GM19023 (cell line): ENCODE results near the gene TES.
"Not testable (repeated sequence)": the region's sequence is repeated elsewhere in the genome, so short reads cannot be mapped to it uniquely, and the experiment has no call there.

Experiments
- ATAC-seq: cut with Tn5 transposase; IDR thresholded peaks from one replicate; pipeline ENCODE4 v1.9.1; 2021; ENCODE audit warnings: mild to moderate bottlenecking, moderate library complexity; ENCODE audit not compliant: unreplicated experiment

TES gene

DNA sequence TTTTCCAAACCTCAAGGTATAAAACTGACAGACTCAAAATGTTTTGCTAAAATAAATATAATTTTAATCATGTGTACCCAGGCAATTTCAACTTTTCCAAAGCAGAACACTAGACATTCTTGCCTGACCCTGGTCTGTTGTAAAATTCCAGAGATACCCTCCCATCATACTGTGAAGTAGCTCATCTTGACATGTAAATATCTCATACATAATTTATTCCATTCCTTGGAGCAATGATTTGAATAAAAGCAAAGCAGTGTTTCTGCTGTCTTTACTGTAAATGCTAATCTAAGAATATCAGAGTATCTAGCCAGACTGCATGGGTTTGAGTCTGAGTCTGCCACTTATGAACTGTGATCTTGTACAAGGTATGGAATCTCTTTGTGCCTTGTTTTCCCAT, 68.9 kb downstream of the TES start:
- ATAC-seq: no peak

DNA sequence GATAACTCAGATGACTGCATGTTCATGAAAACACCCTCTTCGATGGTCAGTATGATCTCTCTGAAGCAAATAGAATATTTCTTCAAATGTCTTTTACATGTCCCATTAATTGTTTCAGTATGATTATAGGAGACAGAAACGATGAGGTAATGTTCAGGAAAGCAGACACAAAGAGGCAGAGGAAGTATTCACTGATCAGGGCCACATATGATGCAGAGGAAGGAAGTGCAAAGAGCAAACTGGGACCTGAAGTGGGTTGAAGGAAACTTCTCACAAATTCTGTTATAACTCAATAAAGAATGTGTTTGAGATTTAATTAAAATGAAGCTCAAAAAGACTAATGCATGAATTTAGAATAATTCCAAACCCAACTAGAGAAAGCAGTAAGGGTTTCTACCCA, 70.5 kb downstream of the TES start:
- ATAC-seq: no peak

DNA sequence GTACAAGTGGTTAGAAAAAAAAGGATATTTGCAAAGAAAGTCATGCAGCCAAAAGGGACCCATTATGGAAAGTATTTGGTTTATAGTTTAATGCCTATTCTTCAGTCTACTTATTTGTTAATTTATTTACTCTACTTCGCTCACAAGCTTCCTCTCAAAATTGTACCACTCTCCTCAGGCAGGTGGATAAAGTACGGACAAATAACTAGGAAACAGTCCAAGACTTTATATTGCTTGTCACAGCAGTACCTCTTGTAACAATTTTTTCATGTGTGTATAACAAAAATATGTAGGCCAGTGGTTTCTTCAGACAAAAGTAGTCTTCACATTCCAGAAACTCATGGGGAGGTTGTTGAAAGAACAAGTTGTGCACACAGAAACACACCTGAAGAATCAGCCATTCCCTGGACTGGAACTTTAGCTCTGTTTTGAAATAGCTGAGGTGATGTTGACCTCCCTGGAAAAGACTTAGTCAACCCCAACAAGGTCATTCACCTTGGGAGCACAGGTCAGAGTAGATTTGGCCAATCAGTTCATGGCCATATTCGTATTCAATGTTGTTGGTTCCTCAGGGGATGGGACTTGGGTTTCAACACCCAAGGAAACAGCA, 73.4 kb downstream of the TES start:
- no peak for ATAC-seq

DNA sequence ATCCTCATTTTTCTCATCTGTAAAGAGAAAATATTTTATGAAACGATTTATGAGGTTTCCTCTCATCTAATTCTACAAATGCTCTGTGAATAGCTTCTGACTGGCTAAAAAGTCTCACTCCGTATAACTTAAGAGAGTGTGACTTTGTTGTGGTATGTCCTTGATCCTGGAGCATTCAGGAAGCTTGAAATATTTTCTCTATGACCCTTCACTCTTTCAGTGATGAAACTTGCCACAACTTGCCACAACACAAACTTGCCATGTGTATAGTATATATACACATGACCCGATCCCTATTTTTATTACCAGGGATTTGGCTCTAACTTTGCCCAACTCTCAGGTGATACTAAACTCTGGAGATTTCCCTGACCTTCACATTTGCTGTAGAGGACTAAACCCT, 74.1 kb downstream of the TES start:
- ATAC-seq: no peak

DNA sequence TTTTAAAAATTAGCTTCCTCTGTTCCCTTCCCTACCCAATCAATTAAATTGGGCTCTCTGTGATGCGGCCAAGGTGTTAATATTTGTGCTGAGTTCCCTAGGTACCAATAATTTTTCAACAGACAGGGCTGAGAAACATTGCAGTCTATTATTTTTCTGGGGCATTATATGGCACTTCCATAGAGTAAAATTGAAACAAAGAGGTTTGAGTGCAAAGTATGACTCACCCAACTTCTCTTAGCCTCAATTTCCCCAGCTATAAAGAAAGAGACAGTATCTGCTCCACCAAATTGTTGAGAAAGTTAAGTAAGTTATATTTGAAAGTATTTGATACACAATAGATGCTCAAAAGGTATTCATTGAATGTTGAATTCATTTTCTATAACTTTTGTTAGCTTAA, 74.9 kb downstream of the TES start:
- no peak for ATAC-seq

DNA sequence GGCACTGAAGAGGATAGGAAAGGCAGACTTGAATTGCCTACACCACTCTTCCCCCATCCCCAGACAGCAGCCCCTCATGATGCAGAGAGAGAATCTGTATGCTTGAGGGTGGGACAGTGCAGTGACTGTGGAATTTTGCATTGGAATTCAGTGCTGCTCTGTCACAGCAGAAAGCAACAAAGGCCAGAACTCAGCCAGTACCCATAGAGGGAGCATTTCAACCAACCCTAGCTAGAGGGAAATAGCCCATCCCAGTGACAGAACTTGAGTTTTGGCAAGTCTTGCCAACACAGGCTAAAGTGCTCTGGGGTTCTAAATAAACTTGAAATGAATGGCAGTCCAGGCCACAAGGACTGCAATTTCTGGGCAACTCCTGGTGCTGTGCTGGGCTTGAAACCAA, 80.4 kb downstream of the TES start:
- no peak for ATAC-seq

DNA sequence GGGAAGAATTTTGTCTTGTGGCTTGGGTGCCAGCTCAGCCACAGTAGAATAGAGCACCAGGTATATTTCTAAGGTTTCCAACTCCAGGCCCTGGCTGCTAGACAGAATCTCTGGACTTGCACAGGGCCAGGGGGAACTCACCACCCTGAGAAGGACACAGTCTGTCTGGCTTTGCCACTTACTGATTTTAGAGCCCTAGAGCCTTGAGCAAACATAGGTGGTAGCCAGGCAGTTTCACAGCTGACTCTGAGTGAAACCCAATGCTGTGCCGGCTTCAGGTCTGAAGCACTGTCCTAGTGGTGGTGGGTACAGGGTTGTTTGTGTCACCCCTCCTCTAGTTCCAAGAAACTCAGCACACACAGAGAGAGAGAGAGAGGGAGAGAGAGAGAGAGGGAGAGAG, 81.6 kb downstream of the TES start:
- ATAC-seq: no peak

DNA sequence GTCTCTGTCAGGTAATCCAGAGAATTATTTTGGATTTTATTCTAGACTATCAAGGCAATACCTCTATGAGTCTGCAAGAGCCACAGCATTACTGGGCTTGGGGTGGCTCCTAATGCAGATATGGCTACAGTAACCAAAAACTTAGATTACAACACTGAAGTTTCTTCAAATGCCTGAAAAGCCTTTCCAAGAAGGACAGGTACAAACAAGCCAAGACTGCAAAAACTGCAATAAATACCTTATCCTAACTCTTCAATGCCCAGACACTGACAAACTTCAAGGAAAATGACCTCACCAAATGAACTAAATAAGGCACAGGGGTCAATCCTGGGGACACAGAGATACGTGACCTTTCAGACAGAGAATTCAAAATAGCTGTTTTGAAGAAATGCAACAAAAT, 82.0 kb downstream of the TES start:
- ATAC-seq: no peak

DNA sequence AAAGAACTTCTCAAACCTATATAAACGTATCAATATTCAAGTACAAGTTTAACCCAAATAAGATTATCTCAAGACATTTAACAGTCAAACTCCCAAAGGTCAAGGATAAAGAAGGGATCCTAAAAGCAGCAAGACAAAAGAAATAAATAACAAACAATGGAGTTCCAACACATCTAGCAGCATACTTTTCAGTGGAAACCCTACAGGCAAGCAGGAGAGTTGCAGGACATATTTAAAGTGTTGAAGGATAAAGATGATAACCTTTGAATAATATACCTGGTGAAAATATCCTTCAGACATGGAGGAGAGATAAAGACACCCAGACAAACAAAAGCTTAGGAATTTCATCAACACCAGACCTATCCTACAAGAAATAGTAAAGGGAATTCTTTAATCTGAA, 82.8 kb downstream of the TES start:
- no peak for ATAC-seq

DNA sequence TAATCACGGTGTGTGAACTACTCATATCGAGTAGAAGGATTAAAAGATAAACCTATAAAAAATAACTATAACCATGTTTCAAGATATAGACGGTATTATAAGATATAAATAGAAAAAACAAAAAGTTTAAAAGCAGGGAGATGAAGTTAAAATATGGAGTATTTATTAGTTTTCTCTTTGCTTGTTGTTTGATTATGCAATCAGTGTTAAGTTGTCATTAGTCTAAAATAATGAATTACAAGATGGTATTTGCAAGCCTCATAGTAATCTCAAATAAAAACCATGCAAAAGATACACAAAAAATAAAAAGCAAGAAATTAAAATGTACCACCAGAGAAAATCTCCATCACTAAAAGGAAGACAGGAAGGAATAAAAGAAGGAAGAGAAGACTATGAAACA, 83.3 kb downstream of the TES start:
- ATAC-seq: no peak

DNA sequence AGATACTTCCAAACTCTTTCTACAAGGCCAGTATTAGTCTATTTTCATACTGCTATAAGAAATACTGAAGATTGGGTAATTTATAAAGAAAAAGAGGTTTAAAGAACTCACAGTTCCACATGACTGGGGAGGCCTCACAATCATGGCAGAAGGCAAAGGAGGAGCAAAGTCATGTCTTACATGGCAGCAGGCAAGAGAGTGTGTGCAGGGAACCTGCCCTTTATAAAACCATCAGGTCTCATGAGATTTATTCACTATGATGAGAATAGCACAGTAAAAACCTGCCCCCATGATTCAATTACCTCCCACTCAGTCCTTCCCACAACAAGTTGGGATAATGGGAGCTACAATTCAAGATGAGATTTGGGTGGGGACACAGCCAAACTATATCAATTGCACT, 85.6 kb downstream of the TES start:
- not testable (repeated sequence) for ATAC-seq

DNA sequence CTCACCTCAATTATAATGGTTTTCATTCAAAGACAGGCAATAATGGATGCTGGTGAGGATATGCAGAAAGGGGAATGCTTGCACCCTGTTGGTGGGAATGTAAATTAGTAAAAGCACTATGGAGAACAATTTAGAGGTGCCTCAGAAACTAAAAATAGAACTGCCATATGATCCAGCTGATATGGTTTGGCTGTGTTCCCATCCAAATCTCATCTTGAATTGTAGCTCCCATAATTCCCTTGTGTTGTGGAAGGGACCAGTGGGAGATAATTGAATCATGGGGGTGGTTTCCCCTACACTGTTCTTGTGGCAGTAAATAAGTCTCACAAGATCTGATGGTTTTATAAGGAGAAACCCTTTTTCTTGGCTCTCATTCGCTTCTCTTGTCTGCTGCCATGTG, 87.7 kb downstream of the TES start:
- ATAC-seq: no peak

DNA sequence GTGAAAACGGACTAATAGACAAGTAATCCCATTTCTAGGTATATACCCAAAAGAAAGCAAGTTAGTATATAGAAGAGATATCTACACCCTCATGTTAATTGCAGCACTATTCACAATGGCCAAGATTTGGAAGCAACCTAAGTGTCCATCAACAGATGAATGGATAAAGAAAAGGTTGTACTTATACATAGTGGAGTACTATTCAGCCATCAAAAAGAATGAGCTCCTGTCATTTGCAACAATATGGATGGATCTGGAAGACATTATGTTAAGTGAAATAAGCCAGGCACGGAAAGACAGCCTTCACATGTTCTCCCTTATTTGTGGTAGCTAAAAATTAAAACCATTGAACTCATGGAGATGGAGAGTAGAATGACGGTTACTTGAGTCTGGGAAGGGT, 88.2 kb downstream of the TES start:
- ATAC-seq: no peak

DNA sequence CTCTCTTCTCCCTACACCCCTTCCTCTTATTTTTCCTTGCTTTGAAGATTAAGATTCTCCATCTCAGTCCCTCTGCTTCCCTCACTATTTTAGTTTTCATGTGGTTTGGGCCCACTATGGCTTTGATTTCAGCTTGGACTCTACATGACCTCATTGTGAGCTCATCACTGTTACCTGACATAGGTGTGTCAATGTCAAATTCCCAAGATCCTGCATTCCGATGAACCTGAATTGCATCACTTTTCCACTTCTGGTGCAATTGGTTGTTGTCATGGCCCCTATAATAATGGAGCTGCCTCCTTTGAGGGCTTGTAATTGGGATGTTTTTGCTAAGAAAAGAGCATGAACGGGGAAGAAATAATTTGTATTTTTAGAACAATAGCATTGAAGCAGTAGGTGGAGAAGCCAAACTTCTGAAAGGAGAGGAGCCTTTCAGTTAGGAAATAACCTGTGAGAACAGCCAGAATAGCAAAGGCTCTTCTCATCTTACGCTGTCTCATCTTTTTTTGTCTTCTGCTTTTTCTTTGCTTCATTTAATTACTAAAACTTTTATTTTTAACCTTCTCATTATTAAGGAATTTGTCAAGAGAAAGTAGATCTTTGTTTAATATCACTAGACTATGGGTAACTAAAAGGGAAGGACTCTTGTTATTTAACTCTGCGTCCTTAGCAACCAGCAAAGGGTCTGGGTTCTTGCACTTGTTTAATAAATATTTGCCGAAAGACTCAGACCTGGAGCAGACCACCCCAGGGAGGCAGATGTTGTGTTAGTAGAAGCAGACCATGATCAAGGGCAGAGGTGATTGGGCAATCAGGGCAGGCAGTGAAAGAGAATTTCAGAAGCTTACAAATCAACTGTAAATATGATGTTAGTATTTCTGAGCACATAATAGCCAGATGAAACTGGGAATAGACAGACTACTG, 95.4 kb downstream of the TES start:
- ATAC-seq: no peak

DNA sequence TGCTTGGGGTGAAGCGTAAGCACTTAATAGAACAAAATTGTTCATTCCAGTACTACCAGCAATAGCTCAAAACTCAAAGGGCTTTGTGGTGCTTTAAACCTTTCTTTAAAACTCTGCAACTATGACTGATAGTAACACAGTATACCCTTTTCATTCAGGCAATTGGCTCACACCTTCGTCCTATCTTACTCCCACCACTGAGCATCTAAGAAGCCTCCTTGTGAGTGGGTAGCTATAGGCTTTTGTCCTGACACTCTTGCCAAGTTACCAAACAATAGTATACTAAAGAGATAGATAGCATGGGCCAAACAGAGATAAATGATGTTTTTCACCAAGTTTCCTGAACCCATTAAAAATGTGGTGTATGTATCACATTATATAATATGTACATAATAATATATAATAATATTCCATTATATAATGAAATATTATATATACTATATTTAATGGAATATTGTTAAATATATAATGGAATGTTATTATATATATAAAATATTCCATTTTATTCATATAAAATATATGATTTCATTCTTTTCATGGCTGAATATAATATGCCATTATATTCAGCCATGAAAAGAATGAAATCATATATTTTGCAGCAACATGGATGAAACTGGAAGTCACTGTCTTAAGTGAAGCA, 96.2 kb downstream of the TES start:
- ATAC-seq: no peak

DNA sequence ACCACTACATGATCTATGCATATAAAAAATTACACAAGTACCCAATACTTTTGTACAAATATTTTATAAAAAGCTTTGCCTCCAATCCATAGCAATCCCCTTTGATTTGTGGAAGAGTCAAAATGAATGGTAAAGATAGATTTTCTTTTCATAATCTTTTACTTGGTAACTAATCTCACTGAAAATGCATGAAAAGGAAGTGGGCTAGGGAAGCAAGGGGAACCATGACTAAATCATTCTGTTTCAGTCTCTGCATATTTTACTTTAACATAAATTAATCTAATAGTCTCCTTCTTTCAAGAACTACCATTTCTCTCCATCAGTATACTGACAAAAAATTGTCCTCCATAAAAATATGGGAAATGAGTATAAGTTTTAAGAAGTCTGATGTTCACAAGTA, 96.9 kb downstream of the TES start:
- ATAC-seq: no peak
